Medulla oblongata (tissue), 1 donor: ENCODE results near the gene AOAH.
A peak's percentile ranks its signal among the peaks of the same experiment; 100 is the strongest.

Source experiments
- DNase-seq: peaks from one replicate; pipeline ENCODE4 v3.0.0-alpha.2; 2015; ENCODE audit errors: extremely low spot score

Gene AOAH, protein sequence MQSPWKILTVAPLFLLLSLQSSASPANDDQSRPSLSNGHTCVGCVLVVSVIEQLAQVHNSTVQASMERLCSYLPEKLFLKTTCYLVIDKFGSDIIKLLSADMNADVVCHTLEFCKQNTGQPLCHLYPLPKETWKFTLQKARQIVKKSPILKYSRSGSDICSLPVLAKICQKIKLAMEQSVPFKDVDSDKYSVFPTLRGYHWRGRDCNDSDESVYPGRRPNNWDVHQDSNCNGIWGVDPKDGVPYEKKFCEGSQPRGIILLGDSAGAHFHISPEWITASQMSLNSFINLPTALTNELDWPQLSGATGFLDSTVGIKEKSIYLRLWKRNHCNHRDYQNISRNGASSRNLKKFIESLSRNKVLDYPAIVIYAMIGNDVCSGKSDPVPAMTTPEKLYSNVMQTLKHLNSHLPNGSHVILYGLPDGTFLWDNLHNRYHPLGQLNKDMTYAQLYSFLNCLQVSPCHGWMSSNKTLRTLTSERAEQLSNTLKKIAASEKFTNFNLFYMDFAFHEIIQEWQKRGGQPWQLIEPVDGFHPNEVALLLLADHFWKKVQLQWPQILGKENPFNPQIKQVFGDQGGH

DNA sequence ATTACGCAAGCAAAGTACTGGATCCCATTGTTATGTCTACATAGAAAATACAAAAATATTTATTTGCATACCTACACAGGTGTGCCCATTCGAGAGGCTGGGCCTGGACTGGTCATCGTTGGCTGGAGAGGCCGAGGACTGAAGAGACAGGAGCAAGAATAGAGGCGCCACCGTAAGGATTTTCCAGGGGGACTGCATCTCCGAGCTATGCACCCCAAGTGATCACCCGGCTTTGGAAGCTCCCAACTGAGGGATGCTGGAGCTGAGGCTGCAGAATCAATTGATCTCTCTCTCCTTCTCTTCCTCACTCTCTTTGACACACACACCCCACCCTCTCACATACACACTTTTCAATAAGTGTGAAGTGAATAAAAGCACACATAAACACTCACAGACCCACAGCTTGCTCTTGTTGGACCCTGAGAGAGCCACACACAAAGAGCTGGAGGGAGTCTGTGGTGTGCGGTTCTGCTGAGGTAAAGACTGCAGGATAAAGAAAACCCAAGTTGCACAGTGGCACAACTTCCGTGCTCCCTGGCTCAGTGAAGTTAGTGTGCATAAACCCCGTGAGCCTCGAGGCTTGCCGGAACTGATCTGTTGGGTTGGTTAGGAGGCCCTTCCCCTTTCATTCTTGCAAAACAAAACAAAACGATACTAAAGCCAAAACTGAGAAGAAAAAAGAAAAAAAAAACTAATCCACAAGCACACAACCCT is at the start of gene AOAH:
AOAH (minus strand) TSS at position 544 of the 714 bp plus-strand sequence; CDS start at position 198, 346 bp downstream.
- peak; percentile 75 for DNase-seq

DNA sequence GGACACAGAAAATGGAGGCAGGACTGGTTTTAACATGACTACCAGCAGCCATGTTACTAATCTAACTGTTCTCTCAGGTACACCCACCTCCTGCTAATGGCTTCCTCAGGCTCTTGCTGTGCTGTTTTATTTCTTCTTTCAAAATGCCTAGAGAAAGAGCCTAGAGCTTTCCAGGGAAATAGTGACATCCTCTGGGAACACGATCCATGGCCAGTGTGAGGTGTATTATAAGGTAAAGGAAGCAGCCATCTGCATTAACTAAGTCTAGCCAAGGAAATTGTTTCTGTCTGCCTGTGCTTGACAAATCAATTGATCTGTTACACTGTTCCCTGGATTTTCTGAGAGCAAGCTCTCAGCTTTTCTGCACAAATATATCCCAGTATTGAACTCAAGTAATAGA is 42.2 kb upstream of the AOAH start:
- DNase-seq: no peak

DNA sequence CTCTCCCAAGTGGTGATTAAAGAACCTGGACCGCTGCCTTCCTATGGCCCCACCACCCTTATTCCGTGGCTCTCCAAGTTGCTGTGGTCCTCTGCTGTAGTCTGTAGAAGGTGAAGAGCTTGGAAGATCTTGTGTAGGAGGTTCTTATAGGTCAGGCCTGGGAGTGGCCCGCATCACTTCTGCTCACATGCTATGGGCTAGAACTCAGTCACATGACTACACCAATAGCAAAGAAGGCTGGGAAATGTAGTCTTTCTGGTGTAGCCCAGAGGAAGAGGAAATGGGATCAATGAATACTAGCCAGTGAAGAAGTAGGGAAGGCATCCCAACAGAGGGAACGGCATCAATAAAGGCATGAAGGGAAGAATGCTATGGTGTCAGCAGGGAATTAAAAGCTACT is 41.3 kb upstream of the AOAH start:
- no peak for DNase-seq

DNA sequence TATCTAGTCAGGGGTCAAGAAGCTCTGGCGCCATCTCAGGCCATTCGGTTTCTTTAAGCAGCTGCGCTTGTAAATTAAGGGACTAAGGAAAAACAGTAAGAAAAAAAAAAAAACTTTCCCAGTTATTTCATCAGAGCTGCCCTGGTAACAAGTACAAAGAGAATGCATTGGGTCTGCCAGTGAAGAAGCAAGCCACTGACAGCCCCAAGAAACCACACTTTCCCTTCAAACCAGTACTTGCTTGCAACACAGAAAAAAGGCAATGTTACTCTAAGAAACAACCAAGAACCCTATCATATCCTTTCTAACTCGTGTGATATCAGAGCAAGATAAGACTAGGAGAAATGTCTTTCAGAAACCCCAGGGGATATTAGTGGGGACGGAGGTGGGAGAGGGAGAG is 40.6 kb upstream of the AOAH start:
- DNase-seq: no peak

DNA sequence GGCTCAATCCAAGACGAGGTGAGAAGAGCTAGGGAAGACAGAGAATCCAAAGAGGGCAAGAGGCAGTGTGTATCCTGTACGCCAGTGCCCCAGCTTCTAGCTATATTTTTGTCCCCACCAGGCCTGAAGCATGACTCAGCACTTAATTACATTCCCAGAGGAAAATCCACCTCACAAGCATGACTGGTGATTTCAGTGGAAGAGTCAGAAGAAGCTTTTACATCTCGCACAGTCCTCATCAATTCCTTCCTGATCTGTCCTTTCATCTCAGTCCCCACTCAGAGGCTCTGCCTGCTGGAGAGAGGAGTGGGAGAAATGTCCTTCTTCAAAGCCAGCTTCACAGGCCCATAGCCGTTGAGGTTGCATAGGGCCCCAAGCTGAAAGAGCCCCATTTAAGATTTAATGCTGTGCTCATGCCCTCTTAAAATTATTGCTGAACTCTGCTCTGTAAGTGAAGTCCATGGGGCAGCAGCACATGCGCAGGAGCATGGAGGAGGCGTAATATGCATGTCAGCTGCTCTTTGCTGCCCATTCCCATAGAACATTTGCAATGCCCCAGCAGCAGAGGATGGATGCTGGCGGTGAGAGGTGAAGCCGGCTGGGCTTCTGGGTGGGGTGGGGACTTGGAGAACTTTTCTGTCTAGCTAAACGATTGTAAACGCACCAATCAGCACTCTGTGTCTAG is 39.0 kb upstream of the AOAH start:
- DNase-seq: no peak

DNA sequence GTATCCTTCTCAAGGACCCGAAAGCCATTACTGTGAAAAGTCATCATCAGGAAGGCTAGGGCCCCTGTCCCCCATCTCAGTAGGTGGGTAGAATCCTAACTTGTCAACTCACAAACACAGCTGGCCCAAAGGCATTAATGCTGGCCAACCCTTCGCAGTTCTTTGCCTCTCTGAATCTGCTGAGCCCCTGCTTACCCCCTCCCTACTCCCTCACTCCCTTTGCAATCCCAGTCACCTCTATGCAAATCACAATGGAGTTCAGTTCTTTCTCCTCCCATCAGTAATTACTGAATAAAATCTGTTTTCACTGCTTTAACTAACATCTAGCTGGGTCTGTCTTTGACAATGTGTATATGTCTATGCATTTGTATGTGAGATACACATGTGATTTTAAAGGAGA is 38.1 kb upstream of the AOAH start:
- DNase-seq: no peak

DNA sequence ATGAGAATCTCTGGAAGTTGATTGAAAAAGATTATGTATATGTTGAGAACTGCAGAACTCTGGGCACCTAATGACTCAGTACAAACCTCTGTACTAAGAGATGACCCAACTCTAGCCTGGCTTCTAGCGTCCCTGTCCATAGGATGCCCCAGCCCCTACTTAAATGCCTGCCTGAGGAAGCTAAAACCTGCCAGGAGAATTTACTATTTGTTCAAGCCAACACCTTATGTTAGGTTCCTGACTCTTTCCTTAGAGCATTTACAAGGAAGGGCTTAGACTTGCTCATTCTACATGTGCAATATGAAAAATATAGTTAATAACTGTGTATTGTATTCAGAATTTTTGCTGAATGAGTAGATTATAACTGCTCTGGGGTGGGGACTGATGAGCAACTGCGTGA is 37.5 kb upstream of the AOAH start:
- DNase-seq: no peak

DNA sequence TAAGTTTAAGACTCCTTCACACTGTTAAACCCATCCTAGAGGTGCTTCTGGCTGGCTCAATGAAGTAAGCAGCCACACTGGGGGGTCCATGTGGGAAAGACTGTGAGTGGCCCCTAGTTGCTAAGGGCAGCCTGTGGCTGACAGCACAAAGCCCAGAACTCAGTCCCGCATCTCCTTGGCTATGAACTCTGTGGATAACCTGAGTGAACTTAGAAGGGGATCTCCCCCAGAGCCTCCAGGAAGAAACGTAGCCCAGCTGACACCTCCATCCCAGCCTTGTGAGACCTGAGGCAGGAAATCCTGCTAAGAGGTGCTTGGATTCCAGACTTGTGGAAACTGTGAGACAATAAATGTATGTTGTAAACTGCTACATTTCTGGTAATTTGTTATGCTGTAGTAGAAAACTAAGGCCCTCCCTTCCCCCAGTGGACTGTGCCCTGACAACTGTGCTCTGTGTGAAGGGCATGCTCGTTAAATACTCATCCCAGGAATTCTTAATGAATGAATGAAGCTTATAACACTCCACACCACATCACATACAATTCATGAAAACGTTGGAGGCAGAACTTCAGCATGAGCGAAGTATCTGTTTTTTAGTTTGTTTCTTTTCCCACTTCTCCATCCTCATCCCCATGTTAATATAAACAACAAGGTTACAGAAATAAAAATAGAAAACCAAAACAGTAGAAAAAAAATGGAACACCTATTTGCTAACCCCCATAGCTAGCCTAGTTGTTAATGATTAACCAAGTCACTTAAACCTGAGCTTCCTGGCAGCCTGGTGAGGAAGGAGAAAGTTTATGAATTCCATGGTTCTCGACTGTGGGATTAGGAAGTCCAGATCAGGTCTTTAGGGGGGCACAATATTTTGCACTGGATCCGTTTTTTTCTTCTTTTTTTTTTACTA is 36.8 kb upstream of the AOAH start:
- no peak for DNase-seq

DNA sequence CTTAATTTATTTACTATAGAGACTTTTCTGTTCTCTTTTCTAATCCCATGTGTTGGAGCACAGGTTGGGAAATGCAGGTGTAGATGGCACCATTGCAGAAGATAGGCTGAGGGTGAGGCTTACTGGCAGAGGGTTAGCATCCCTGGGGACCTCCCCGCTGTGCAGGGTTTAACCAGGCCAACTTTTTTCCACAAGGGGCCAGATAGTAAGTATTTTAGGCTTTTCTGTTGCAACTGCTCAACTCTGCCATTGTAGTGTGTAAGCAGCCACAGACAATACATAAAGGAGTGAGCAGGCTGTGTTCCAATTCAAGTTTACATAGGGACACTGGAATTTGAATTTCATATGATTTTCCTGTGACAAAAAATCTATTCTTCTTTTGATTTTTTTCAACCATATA is 34.6 kb upstream of the AOAH start:
- no peak for DNase-seq

DNA sequence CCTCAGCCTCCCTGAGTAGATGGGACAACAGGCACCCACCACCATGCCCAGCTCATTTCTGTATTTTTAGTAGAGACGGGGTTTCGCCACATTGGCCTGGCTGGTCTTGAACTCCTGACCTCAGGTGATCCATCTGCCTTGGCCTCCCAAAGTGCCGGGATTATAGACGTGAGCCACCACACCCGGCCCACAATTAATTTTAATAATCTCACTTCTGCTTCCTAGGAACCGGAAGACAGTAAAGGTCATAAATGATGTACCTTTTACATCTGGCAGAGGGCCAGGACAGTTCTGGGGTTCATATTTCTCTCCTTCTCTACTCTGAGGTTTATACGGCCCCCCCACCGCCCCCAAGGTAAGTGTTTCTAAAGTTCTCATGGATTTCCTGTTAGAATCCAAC is 31.2 kb upstream of the AOAH start:
- DNase-seq: no peak

DNA sequence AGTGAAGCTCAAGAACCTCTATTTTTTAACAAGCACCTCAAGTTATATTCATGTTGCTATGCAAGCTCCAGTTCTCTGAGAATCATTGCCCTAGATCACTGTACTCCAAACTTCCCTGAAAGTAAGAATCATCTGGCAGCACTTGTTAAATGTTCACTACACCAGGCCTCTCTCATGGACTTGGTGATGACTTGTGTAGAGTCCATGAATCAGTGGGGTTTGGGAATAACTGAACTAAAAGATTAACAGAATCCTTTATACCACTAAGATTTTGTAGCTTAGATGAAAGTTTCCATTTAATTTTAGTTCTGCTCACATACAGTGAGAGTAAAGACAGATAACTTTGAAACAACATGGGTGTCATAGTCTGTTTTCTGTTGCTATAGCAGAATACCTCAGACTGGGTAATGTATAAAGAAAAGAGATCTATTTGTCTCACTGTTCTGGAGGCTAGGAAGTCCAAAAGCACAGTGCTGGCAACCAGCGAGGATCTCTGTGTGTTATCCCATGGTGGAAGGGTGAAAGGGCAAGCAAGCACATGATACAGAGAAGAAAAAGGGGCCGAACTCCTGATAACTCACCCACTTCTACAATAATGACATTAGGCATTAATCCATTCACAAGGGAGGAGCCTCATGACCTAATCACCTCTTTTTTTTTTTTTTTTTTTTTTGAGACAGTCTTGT is 27.9 kb upstream of the AOAH start:
- no peak for DNase-seq

DNA sequence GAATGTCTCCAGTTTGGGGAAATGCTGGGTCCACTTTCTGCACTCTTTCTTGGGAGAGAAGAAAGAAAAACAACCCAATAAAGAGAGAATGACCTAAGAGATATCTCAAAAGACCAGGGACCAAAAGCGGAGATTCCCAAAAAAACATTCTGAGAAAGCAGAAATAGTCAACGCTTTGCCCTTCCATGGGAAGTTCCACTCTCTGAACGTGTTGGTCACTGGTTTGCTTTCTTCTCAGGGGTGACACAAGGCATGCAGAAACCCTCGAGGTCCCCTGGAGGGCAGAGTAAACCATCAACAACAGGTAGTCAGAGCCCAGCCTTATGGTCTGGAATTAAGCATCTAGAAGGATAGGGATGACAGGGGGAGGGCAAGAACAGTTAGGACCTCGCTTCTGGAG is 26.2 kb upstream of the AOAH start:
- DNase-seq: no peak

DNA sequence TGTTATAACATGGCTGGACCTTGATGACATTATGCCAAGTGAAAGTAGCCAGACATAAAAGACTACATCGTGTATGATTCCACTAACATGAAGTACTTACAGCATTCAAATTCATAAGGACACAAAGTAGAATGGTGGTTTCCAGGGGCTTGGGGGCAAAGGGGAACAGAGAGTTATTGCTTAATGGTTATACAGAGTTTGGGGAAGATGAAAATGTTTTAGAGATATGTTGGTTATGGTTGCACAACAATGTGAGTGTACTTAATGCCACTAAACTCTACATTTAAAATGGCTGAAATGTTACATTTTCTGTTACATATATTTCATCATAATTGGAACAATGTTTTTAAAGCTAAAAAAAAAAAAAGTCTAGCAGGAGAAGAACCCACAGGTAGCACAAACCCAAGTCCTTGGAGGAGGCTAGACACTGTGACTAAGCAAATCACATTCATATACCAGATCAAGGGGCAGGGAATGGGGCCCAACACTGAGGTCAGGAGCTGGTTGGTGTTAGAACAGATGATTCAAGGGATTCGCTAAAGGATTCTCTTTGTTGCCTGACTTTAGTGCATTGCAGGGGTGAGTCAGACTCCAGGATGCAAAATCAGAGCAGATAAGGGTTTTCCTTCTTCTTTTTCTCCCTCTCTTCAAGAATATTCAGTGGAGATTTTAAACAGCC is 25.1 kb upstream of the AOAH start:
- DNase-seq: no peak

DNA sequence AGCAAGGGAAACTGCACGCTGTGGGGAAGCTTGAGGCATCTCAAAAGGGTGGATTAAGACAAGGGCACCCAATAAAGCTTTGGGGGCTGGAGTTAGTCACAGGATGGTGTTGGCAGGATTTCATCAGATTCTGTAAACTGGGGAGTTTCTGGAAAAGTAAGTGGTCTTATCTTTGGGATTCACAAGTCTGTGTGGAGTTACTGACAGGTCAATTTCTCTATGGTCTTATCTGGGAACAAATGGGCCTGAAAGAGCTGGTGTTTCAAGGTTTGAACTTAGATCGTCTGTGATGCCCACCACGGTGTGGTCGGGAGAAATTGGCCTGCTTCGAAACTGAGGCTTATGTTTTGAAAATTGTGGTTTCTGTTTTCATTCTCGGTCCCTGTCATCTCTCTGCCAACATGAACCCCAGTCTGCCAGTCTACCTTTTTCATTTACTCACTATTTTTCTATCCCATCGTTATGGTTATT is 23.8 kb upstream of the AOAH start:
- DNase-seq: no peak

DNA sequence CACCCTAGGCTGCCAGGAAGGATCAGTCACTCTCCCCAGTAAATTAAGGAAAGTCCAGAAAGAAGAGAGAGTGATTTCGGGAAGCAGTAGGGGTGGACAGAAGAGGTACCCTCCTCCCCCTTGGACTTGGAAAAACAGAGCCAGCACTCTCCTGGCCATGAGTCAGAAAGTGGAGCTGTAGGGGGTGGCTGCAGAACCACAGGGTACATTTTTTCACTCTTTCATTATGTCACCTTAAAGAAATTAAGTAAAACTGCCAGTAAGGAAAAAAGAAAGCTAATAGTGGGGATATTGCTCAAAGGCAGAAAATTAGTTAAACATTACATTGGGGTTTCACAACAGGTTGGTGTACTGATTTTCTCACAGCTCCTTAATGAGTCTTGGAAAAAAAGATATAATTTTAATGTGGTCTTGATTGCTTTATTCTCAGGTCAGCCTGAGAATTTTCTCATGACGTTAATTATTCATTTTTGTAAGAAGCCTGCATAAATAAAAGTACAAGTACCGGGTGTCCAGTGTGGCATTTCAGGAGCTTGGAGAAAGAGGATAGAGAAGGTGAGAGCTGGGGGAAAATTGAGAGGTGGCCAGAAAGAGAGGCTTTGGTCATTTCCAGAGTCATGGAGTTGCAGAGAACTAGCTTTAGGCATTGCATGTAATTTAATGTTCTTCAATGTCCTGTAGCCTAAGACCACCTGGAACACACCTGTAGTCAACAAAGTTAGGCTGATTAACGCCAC is 23.2 kb upstream of the AOAH start:
- no peak for DNase-seq

DNA sequence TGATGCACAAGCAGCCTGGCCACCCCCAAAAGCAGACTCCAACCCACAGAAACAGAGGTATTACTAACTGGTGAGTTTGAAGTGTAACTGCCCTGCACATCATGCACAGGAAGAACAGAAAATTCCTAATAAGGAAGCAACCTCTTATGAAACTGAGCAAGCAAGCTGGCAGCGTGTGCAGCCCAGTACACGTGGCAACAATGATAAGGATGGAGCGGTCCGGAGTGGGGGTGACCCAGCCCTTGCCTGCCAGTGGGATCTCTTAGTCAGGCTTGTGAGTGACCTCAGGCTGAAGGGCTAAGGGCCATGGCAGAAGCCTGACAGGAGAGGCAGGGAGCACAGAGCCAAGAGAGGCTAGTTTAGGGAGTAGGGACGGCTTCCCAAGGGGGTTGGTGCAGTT is 22.1 kb upstream of the AOAH start:
- no peak for DNase-seq

DNA sequence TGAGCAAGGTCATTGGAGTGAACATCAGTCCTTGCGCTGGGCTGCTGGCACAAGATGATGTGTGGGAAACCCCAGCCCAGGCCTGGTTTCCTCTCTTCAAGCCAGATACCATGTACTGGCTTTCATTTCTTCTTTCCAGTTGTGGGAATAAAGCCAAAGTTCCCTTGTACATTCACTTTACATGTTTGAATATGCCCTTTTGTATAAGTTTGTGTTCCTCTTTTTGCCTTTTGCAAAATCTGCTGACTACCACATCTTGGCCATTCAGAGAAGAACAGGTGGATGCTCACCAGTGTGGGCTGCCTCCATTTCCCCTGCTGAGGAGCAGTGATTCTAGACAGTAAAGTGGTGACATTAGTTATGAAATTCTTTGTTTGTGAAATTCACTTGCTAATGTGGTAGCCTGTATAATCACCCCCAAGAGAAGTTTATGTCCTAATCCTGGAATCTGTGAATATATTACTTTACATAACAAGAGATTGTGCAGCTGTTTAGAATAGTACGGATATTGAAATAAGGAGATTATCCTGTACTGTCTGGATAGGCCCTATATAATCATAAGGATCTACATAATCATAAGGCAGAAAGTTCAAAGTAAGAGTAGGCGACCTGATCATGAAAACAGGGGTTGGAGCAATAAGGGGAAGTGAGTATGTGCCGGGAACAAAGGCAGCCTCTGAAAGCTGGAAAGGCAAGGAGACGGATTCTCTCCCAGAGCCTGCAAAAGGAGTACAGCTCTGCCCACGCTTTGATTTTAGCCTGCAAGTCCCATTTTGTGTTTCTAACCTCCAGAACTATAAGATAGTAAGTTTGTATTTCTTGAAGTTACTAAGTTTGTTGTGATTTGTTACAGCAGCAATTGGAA is 18.8 kb upstream of the AOAH start:
- DNase-seq: peak; percentile 85

DNA sequence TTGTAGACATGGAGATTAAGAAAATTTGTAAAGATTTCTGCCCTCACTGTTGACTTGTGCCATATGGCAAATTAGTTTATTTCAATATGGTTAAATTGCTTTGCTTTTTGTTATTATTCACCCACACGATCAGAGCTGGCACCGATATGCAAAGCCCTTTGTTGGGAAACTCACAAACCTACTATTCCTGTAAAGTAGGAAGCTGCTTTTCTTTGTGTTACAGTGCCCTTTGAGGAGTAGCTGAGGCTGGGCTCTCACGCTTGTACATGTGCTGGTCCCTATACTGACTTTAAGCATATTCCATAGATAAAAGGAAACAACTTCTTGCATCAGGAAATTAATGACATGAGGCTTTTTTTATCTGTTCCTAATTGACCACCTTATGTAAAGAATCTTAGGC is 17.6 kb upstream of the AOAH start:
- no peak for DNase-seq
